A673 (cell line): Measurements from ENCODE around the gene PAK3.

Source experiments
- CTCF ChIP-seq: fragments of 300-800, 200-600 bp; sonication (generic); conservative IDR thresholded peaks from 2 replicates; pipeline ENCODE4 v1.5.1; 2017; ENCODE audit warnings: low read depth, mild to moderate bottlenecking, antibody characterized with exemption, low read length, moderate library complexity, mixed read lengths
- EZH2 ChIP-seq: fragments of 200-600 bp; sonication (generic); IDR thresholded peaks from 2 replicates; pipeline ENCODE4 v1.6.1; 2017; ENCODE audit warnings: borderline replicate concordance, low read depth, mild to moderate bottlenecking, mixed read lengths, antibody characterized with exemption, low read length; ENCODE audit not compliant: poor library complexity, severe bottlenecking

GRCh38 chrX:111264385-111264784 is 168.4 kb downstream of the PAK3 start:
- TF ChIP-seq CTCF (no peak), EZH2 (no peak)
